NCI-H1436 (cell line): ENCODE results near the gene TYW1B.
"Not testable (repeated sequence)": the region's sequence is repeated elsewhere in the genome, so short reads cannot be mapped to it uniquely, and the experiment has no call there.

Experiments used
- DNase-seq: peaks from one replicate; lab custom pipeline; 2025; lab: John Stamatoyannopoulos, UW

The TYW1B gene

GRCh38 chr7:72622532-72622931, 205.5 kb downstream of the TYW1B start:
- DNase-seq: no peak

DNA sequence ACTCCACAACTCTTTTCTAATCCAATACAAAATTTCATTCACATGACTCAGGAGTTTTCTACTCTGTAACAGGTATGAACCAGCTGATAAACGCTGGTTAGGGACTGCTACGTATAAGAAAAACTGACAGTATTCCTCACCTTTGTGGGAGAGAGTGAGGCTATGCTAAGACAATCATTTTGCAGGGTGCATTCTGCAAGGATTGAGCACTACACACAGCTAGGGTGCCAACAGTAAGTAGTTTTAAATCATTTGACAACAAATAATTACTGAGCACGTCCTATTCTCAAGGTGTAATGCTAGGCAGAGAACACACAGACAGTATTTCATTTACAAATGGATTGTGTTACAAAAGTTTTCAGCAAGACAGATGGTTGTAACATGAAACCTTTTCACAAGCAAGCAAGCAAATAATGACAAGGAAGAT, 206.2 kb downstream of the TYW1B start:
- not testable (repeated sequence) for DNase-seq

DNA sequence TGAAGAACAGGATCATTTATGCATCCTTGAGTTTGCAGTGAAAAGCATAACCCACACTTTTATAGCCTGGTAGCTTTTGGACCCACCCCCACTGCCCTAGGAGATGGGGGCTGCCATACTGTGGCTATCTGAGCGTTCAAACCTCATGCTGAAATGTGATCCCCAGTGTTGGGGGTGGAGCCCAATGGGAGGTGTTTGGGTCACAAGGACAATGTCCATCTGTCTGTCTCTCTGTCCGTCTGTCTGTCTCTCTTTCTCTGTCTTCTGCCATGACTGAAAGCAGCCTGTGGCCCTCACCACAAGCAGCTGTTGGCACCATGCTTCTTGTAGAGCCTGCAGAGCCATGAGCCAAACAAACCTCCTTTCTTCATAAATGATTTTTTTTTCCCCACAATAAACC, 207.1 kb downstream of the TYW1B start:
- not testable (repeated sequence) for DNase-seq

GRCh38 chr7:72618435-72619180, 209.4 kb downstream of the TYW1B start:
- DNase-seq: not testable (repeated sequence)

GRCh38 chr7:72609761-72610160, 218.2 kb downstream of the TYW1B start:
- not testable (repeated sequence) for DNase-seq

GRCh38 chr7:72607988-72608387, 220.0 kb downstream of the TYW1B start:
- DNase-seq: not testable (repeated sequence)

- not testable (repeated sequence) for DNase-seq
Observed at GRCh38 chr7:72605863-72606431, 222.1 kb downstream of the TYW1B start.

- not testable (repeated sequence) for DNase-seq
Observed at GRCh38 chr7:72604771-72605611, 223.0 kb downstream of the TYW1B start.

- DNase-seq: not testable (repeated sequence)
Observed at GRCh38 chr7:72603476-72603875, 224.5 kb downstream of the TYW1B start.

DNA sequence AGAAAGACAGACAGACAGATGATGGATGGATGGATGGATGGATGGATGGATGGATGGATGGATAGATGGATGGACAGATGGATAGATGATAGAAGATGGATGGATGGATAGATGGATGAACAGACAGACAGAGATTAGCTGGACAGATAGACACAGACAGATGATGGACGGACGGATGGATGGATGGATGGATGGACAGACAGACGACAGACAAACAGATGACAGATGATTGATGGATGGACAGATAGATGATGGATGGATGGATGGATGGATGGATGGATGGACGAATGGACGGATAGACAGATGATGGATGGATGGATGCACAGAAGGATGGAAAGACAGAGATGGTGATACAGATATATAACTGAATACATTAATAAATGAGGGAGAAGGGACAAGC, 224.9 kb downstream of the TYW1B start:
- no peak for DNase-seq

DNA sequence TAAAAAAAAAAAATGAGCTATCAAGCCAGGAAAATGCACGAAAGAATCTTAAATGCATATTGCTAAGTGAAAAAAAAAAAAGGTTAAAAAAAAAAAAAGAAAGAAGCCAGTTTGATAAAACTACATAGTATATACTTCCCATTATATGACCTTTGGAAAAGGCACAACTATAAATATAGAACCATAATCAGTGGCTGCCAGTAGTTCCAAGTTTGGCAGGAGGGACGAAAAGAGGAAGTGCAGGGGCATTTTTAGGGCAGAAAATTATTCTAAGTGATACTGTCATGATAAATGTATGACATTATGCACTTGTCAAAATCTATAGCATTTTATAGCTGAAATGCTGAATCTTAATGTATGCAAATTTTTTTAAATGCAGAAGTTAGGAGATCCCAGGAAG, 226.3 kb downstream of the TYW1B start:
- not testable (repeated sequence) for DNase-seq

DNA sequence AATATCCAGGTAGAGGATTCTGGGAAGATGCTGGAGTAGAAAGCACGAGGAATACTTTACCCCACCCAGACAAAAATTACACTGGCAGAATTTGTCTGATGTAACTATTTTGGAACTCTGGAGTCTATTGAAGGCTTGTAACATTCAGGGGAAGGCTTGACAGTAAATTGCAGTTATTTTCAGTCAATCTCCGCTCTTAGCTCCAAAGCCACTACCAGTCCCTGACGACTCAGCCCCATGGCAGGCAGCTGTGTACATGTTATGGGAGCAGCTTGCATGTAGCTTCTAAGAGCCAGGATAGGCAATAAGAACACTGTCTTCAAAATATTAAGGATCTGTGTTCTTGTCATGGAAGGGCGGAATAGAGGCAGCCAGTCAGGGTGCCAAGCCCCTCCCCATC, 238.0 kb downstream of the TYW1B start:
- not testable (repeated sequence) for DNase-seq

DNA sequence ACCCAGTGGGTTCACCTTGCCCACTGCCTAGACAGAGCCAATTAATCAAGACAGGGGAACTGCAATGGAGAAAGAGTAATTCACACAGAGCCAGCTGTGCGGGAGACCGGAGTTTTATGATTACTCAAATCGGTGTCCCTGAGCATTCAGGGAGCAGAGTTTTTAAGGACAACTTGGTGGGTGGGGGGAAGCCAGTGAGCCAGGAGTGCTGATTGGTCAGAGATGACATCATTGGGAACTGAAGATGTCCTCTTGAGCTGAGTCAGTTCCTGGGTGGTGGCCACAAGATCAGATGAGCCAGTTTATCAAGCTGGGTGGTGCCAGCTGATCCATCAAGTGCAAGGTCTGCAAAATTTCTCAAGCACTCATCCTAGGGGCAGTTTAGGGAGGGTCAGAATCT, 240.7 kb downstream of the TYW1B start:
- DNase-seq: not testable (repeated sequence)

DNA sequence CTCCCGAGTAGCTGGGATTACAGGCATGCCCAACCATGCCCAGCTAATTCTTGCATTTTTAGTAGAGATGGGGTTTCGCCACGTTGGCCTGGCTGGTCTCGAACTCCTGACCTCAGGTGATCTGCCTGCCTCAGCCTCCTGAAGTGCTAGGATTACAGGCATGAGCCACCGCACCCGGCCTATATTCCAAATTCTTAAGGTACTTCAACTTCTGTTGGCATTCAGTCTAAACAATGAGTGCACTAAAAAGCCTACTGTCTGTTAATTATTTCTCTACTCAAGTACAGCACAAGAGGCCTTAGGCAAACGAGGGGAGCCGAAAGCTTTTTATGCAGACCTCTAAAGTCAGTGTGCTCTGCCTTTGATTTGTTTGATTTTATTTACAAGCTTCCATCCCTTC, 243.4 kb downstream of the TYW1B start:
- DNase-seq: not testable (repeated sequence)

DNA sequence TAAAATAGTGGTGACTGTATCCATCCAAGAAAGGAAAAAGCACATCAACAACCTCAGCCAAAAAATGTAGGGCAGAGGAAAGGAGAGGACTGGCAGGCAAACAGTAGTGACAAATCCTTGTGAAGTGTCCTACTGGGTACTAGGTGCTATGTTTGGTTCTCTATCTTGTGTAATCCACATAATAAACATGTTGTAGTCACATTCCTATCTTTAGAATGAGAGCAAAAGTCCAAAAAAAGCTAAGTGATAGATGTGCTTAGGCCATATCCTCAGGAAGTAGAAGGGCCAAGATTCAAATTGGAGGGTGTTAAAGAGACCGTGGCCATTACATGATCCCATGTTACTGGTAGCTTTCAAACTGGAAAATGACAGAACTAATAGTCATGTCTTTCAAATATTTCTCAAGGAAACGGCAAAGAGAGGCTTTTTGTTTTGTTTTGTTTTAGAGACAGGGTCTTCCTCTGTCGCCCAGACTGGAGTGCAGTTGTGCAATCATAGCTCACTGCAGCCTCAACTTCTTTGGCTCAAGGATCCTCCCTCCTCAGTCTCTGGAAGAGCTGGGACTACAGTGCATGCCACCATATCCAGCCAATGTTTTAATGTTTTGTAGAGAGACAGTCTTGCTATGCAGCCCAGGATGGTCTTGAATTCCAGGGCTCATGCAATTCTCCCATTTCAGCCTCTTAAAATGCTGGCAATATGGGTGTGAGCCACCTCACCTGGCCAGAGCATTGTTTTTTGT, 244.2 kb downstream of the TYW1B start:
- not testable (repeated sequence) for DNase-seq

GRCh38 chr7:72580142-72580770, 247.7 kb downstream of the TYW1B start:
- not testable (repeated sequence) for DNase-seq

- no peak for DNase-seq
Observed at GRCh38 chr7:72577107-72577506, 250.9 kb downstream of the TYW1B start.

- DNase-seq: not testable (repeated sequence)
Observed at GRCh38 chr7:72561988-72562387, 266.0 kb downstream of the TYW1B start.

DNA sequence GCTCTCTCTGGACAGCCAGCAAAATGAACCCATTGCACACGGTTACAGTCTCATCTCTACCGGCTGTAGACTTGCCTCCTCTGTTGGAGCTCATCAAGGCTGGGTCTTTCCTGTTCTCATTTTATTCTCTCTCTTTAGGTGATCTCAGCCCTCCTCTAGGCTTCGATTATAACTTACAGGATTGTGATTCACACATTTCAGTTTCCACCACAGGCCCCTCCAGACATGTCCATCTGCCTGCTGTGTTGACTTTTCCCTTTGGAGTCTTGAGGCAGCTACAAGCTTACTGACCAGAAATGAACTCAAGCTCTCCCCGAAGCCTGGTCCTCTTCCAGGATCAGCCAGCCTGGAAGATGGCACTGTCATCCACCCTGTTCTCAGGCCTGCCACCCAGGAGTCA, 268.5 kb downstream of the TYW1B start:
- DNase-seq: not testable (repeated sequence)

DNA sequence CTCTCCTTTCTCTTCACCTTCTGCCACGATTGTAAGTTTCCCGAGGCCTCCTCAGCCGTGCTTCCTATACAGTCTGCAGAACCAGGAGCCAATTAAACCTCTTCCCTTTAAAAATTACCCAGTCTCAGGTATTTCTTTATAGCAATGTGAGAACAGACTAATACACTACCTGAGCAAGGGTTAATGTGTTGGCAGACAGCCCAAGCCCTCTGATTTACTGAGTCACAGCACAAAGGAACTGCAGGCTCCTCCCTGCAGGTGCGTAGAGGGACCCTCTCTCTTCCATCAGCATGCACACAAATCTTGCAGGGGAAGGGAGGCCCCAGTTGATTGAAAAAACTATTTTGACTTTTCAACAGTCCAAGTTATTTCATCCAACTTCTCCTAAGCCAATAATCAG, 271.3 kb downstream of the TYW1B start:
- not testable (repeated sequence) for DNase-seq

- DNase-seq: not testable (repeated sequence)
Observed at GRCh38 chr7:72555238-72555637, 272.8 kb downstream of the TYW1B start.
